GM10248 (cell line): Measurements from ENCODE around the gene ENTPD6.

Experiments used
- CTCF ChIA-PET: fragments of 300-600 bp; sonication (Branson Sonifier 250); formaldehyde crosslinking; extraction: SDS; loops from one replicate; lab custom pipeline; 2021; ENCODE audit warnings: antibody characterized with exemption; lab: Yijun Ruan, JAX
- POLR2A ChIA-PET: fragments of 350-650 bp; sonication (Branson Sonifier 250); formaldehyde crosslinking; extraction: SDS; loops from one replicate; lab custom pipeline; 2020; ENCODE audit warnings: antibody characterized with exemption; lab: Yijun Ruan, JAX
- DNase-seq: peaks from one replicate; pipeline ENCODE4 v3.0.0; 2012; ENCODE audit errors: extremely low spot score
- TF ChIP-seq, protein P1 (sequence below): IDR thresholded peaks from 2 replicates; pipeline ENCODE4 v1.5.1; 2012; ENCODE audit warnings: mild to moderate bottlenecking, low read depth; ENCODE audit errors: extremely low read depth, missing control alignments, control extremely low read depth

ENTPD6 gene

GRCh38 chr20:25203871-25204320 is 8.4 kb downstream of the ENTPD6 start:
- TF ChIP-seq, protein P1, sequence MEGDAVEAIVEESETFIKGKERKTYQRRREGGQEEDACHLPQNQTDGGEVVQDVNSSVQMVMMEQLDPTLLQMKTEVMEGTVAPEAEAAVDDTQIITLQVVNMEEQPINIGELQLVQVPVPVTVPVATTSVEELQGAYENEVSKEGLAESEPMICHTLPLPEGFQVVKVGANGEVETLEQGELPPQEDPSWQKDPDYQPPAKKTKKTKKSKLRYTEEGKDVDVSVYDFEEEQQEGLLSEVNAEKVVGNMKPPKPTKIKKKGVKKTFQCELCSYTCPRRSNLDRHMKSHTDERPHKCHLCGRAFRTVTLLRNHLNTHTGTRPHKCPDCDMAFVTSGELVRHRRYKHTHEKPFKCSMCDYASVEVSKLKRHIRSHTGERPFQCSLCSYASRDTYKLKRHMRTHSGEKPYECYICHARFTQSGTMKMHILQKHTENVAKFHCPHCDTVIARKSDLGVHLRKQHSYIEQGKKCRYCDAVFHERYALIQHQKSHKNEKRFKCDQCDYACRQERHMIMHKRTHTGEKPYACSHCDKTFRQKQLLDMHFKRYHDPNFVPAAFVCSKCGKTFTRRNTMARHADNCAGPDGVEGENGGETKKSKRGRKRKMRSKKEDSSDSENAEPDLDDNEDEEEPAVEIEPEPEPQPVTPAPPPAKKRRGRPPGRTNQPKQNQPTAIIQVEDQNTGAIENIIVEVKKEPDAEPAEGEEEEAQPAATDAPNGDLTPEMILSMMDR = no peak
- no peak for DNase-seq
- ChIA-PET CTCF (interaction anchor here (1.1 to 1.9 kb wide), 5 partner anchors 9 to 195 kb away, joined by 3 to 8 read pairs (median 6); partner anchors contain the start of gene ENTPD6), POLR2A (no interaction called here)

DNA sequence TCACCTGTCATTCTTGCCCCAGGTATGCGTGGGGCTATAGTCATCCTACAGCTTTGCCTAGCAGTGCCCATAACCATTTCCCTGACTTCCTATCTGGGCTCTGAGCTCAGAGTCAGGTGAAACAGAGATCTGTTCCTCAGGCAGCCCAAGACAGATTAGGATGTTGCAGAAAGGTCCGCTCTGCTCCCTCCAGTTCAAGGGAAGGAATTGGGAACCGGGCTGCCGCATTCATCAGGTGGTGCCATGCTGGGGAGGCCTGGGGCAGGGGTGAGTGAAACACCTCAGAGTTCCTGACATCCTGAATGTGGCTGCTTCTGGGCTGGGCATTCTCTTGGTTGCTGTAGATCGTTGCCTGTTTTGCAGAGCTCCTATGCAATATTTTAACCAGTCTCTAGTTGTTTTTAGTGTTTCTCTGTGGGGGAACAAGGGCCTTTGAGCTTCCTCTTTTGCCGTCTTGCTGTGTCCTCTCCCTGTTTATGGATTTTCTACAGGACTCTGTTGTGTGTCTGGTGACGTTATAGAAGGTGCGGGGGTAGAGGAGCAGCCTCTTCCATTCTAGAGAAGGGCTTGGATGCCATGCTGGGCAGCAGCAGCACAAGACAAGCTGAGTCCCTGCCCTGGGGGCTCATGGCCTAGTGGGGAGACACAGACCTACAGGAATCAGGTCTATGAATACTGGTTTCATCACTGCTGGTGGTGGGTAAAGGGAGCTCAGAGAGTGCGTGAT is 9.2 kb downstream of the ENTPD6 start:
- ChIA-PET CTCF (interaction anchor here (0.7 to 1.9 kb wide), 3 partner anchors 9 to 19 kb away, joined by 3 to 7 read pairs (median 4); partner anchors contain the start of gene ENTPD6), POLR2A (no interaction called here)
- TF ChIP-seq, protein P1 = no peak
- no peak for DNase-seq

DNA sequence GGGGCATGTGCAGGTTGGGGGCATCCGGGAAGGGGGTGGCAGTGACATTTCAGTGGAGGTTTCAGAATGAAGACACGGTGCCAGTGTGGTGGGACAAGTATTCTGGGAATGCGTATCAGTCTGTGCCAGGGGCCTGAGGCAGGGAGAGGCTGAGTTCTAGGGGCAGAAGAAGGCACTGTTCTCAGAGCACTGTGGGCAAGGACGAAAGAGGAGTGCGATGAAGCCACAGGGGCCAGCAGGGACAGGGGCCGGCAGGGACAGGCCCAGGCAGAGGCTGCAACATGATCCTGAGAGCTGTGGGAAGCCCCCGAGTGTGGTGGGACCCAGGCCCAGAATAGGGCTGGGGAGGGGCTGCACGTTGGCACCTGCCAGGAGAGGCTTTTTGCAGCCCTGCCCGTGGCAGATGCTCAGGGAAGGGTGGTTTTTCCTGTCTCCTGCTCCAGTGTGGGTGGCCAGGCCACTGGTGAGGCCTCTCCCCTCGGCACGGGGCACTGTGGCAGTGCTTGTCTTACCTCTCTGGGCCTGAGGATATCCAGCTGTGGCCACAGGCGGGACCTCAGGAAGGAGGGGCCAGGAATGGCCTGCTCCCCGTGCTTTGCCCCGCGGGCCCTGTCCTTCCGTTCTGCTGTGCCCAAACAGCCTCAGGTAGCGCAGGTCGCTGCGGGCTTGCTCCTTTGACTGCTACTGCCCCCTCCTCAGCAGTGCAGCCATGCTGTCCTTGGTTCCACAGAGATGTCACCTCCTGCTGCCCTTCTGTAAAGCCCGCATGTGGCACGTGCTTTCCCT is 10.0 kb downstream of the ENTPD6 start:
- DNase-seq = no peak
- ChIA-PET POLR2A (no interaction called here), CTCF (interaction anchor here (0.7 to 1.9 kb wide), 2 partner anchors 9 to 19 kb away, joined by 3 to 4 read pairs; no protein-coding TSS in a partner anchor)
- TF ChIP-seq, protein P1 = no peak

GRCh38 chr20:25206063-25206403 is 10.5 kb downstream of the ENTPD6 start:
- ChIA-PET POLR2A (no interaction called here), CTCF (interaction anchor here (1.9 kb wide), 1 partner anchor 8 kb away, joined by 4 read pairs; no protein-coding TSS in a partner anchor)
- no peak for DNase-seq
- TF ChIP-seq, protein P1 = no peak

GRCh38 chr20:25206548-25206947 is 11.0 kb downstream of the ENTPD6 start:
- no peak for DNase-seq
- ChIA-PET POLR2A (no interaction called here), CTCF (no interaction called here)
- TF ChIP-seq, protein P1 = no peak

- ChIA-PET CTCF (interaction anchor here (1.5 kb wide), 1 partner anchor 10 kb away, joined by 3 read pairs; no protein-coding TSS in a partner anchor), POLR2A (no interaction called here)
- DNase-seq = no peak
- TF ChIP-seq, protein P1 = no peak
These were observed 11.8 kb downstream of the ENTPD6 start for GRCh38 chr20:25207149-25207959.
